Fibroblast of lung (primary cell): ENCODE results near the gene ZBTB4. TPM values are rescaled to one million over a fixed set of nuclear protein-coding genes. Genes with fewer than 3 reads are reported as not detected.
A peak's percentile ranks its signal among the peaks of the same experiment; 100 is the strongest.

ENCODE experiments used
- DNase-seq, 2 donors: peaks; one replicate each; pipeline versions ENCODE4 v3.0.0 to v3.0.0-alpha.2; 2010; ENCODE audit warnings: low read depth in 2 of 2
- H2AFZ ChIP-seq: 2 replicates; pipeline ENCODE4 v1.5.1; 2012; ENCODE audit warnings: low read length, control low read depth, inconsistent platforms
- H3K27ac ChIP-seq: 2 replicates; pipeline ENCODE4 v1.5.1; 2011; ENCODE audit warnings: low read length, control low read depth; ENCODE audit not compliant: insufficient read depth
- H3K27me3 ChIP-seq: 2 replicates; pipeline ENCODE4 v1.5.1; 2011; ENCODE audit warnings: mild to moderate bottlenecking, low read length; ENCODE audit not compliant: control insufficient read depth, insufficient read depth
- H3K36me3 ChIP-seq: 2 replicates; pipeline ENCODE4 v1.5.1; 2011; ENCODE audit warnings: low read length; ENCODE audit not compliant: control insufficient read depth, insufficient read depth
- H3K4me1 ChIP-seq: 2 replicates; pipeline ENCODE4 v1.5.1; 2011; ENCODE audit warnings: low read length; ENCODE audit not compliant: control insufficient read depth, insufficient read depth; ENCODE audit errors: extremely low read depth
- H3K4me2 ChIP-seq: 2 replicates; pipeline ENCODE4 v1.5.1; 2011; ENCODE audit warnings: low read length, control low read depth; ENCODE audit not compliant: insufficient read depth; ENCODE audit errors: extremely low read depth
- H3K4me3 ChIP-seq, 4 experiments: fragments of 200-600 bp in 1 of 4; sonication (generic) in 1 of 4; replicated peaks in 1 of 4; 2 replicates each; pipeline ENCODE4 v1.5.1; 2011 to 2016; ENCODE audit warnings: low read length in 4 of 4, low read depth in 3 of 4, mild to moderate bottlenecking in 3 of 4, control low read depth in 2 of 4, inconsistent platforms in 1 of 4, mixed read lengths in 1 of 4; ENCODE audit not compliant: insufficient read depth in 1 of 4; ENCODE audit errors: control extremely low read depth in 1 of 4
- H3K79me2 ChIP-seq: 2 replicates; pipeline ENCODE4 v1.5.1; 2012; ENCODE audit warnings: mild to moderate bottlenecking, low read length, inconsistent platforms; ENCODE audit not compliant: control insufficient read depth, insufficient read depth
- H3K9ac ChIP-seq: 2 replicates; pipeline ENCODE4 v1.5.1; 2011; ENCODE audit warnings: mild to moderate bottlenecking, low read length, control low read depth; ENCODE audit not compliant: insufficient read depth
- H3K9me3 ChIP-seq: 2 replicates; pipeline ENCODE4 v1.5.1; 2012; ENCODE audit warnings: low read depth, low read length; ENCODE audit not compliant: control insufficient read depth, insufficient read depth
- H4K20me1 ChIP-seq: 2 replicates; pipeline ENCODE4 v1.5.1; 2011; ENCODE audit warnings: low read length; ENCODE audit not compliant: control insufficient read depth, insufficient read depth; ENCODE audit errors: extremely low read depth
- EZH2 ChIP-seq: IDR thresholded peaks from 2 replicates; pipeline ENCODE4 v1.5.1; 2012; ENCODE audit warnings: low read length, control low read depth, mild to moderate bottlenecking; ENCODE audit errors: missing control alignments
- polyA plus RNA-seq, 2 donors: library from polyadenylated mRNA; depleted of rRNA in 1 of 2; stranded (reverse) in 1 of 2; unstranded in 1 of 2; fragments of >200 nt; gene quantifications; 2 replicates each; pipeline ENCODE4 v1.2.1, GENCODE V29; 2011 to 2012; ENCODE audit warnings: missing spikeins in 1 of 2
- total RNA-seq: library from RNA; depleted of rRNA; stranded (reverse); fragments of >200 nt; gene quantifications from 2 replicates; pipeline ENCODE4 v1.2.1, GENCODE V29; 2014
- TF ChIP-seq, protein P1 (sequence below), 2 donors: IDR thresholded peaks in 1 of 2; conservative IDR thresholded peaks in 1 of 2; 1 replicate in 1 of 2; 2 replicates in 1 of 2; pipeline ENCODE4 v1.5.1; 2011 to 2012; ENCODE audit warnings: low read length in 2 of 2, control low read depth in 1 of 2, inconsistent platforms in 1 of 2, low read depth in 1 of 2, mild to moderate bottlenecking in 1 of 2

ZBTB4 gene
- total and polyA plus RNA-seq, 2 donors (not counting 1 experiment from before 2014, with no cell fraction given), result 21.3 to 29.9 TPM

- no peak for TF ChIP-seq EZH2
- TF ChIP-seq, protein P1, sequence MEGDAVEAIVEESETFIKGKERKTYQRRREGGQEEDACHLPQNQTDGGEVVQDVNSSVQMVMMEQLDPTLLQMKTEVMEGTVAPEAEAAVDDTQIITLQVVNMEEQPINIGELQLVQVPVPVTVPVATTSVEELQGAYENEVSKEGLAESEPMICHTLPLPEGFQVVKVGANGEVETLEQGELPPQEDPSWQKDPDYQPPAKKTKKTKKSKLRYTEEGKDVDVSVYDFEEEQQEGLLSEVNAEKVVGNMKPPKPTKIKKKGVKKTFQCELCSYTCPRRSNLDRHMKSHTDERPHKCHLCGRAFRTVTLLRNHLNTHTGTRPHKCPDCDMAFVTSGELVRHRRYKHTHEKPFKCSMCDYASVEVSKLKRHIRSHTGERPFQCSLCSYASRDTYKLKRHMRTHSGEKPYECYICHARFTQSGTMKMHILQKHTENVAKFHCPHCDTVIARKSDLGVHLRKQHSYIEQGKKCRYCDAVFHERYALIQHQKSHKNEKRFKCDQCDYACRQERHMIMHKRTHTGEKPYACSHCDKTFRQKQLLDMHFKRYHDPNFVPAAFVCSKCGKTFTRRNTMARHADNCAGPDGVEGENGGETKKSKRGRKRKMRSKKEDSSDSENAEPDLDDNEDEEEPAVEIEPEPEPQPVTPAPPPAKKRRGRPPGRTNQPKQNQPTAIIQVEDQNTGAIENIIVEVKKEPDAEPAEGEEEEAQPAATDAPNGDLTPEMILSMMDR (conservative IDR thresholded peaks at IDR 0.05 in 1 of 2, IDR thresholded peaks at IDR 0.05 in 1 of 2; ENCODE audit: low read depth in 1 of 2, low read length in 2 of 2), result no peak
- no peaks in the 10 kb centered on the region for H3K9me3 ChIP-seq
- DNase-seq, result no peak
- no peaks in the 10 kb centered on the region for H3K27me3 ChIP-seq
- H3K36me3 ChIP-seq, result peaks cover 22% of the 10 kb centered on the region
- H3K27ac ChIP-seq, result no peak overlapping the region
- H3K4me1 ChIP-seq, result no peaks in the 10 kb centered on the region
- no peak overlapping the region for H3K4me2 ChIP-seq
- no peaks in the 10 kb centered on the region for H4K20me1 ChIP-seq
- no peak overlapping the region for H3K9ac ChIP-seq
- H2AFZ ChIP-seq, result no peak overlapping the region
- no peaks in the 10 kb centered on the region for H3K79me2 ChIP-seq
- H3K4me3 ChIP-seq, result no peak overlapping the region
Measured at GRCh38 chr17:7460850-7461660, 18.4 kb downstream of the ZBTB4 start.

- H4K20me1 ChIP-seq, result no peaks in the 10 kb centered on the region
- no peaks in the 10 kb centered on the region for H3K79me2 ChIP-seq
- peak in 1 of 2 donors; percentile 37 for DNase-seq
- TF ChIP-seq, protein P1 (conservative IDR thresholded peaks at IDR 0.05 in 1 of 2, IDR thresholded peaks at IDR 0.05 in 1 of 2; ENCODE audit: low read depth in 1 of 2, low read length in 2 of 2), result no peak
- no peak for TF ChIP-seq EZH2
- H3K27me3 ChIP-seq, result no peaks in the 10 kb centered on the region
- peaks cover 18% of the 10 kb centered on the region for H3K36me3 ChIP-seq
- no peak overlapping the region for H3K4me2 ChIP-seq
- no peak overlapping the region for H3K4me3 ChIP-seq
- H2AFZ ChIP-seq, result no peak overlapping the region
- no peaks in the 10 kb centered on the region for H3K4me1 ChIP-seq
- H3K9me3 ChIP-seq, result no peaks in the 10 kb centered on the region
- H3K27ac ChIP-seq, result no peak overlapping the region
- no peak overlapping the region for H3K9ac ChIP-seq
Measured at GRCh38 chr17:7459961-7460545, 19.4 kb downstream of the ZBTB4 start.

- no peak overlapping the region for H2AFZ ChIP-seq
- H3K27ac ChIP-seq, result no peak overlapping the region
- no peaks in the 10 kb centered on the region for H3K9me3 ChIP-seq
- H3K4me1 ChIP-seq, result peaks cover 6% of the 10 kb centered on the region
- no peak for DNase-seq
- H3K36me3 ChIP-seq, result no peaks in the 10 kb centered on the region
- no peak for TF ChIP-seq EZH2
- TF ChIP-seq, protein P1 (conservative IDR thresholded peaks at IDR 0.05 in 1 of 2, IDR thresholded peaks at IDR 0.05 in 1 of 2; ENCODE audit: low read depth in 1 of 2, low read length in 2 of 2), result no peak
- no peak overlapping the region for H3K4me3 ChIP-seq
- H3K79me2 ChIP-seq, result no peaks in the 10 kb centered on the region
- H3K4me2 ChIP-seq, result no peak overlapping the region
- no peak overlapping the region for H3K9ac ChIP-seq
- H3K27me3 ChIP-seq, result peaks cover 16% of the 10 kb centered on the region
- H4K20me1 ChIP-seq, result no peaks in the 10 kb centered on the region
Measured at GRCh38 chr17:7448461-7448860, 31.0 kb downstream of the ZBTB4 start.
